HG03575 (cell line): ENCODE measurements around the gene ARID1B.
A peak's percentile ranks its signal among the peaks of the same experiment; 100 is the strongest.
"Not testable (repeated sequence)": the region's sequence is repeated elsewhere in the genome, so short reads cannot be mapped to it uniquely, and the experiment has no call there.

ENCODE experiments used
- ATAC-seq: cut with Tn5 transposase; IDR thresholded peaks from one replicate; pipeline ENCODE4 v1.9.1; 2021; ENCODE audit not compliant: unreplicated experiment, insufficient number of reproducible peaks, low FRiP score; ENCODE audit errors: extremely low read depth

The ARID1B gene

GRCh38 chr6:156960525-156960924 is 183.3 kb downstream of the ARID1B start:
- no peak for ATAC-seq

GRCh38 chr6:156961282-156961892 is 184.2 kb downstream of the ARID1B start:
- no peak for ATAC-seq

- ATAC-seq: no peak
Observed at GRCh38 chr6:156963712-156964700, 186.8 kb downstream of the ARID1B start.

- ATAC-seq: no peak
Observed at GRCh38 chr6:156967852-156968251, 190.7 kb downstream of the ARID1B start.

GRCh38 chr6:156969233-156969632 is 192.1 kb downstream of the ARID1B start:
- no peak for ATAC-seq

GRCh38 chr6:156970595-156971112 is 193.5 kb downstream of the ARID1B start:
- ATAC-seq: no peak

GRCh38 chr6:156971153-156971885 is 194.1 kb downstream of the ARID1B start:
- no peak for ATAC-seq

GRCh38 chr6:156972145-156972544 is 195.0 kb downstream of the ARID1B start:
- ATAC-seq: no peak

- no peak for ATAC-seq
Observed at GRCh38 chr6:156974830-156975261, 197.7 kb downstream of the ARID1B start.

GRCh38 chr6:156975414-156975813 is 198.2 kb downstream of the ARID1B start:
- ATAC-seq: no peak

GRCh38 chr6:156976216-156977127 is 199.3 kb downstream of the ARID1B start:
- no peak for ATAC-seq

GRCh38 chr6:156977527-156978291 is 200.5 kb downstream of the ARID1B start:
- no peak for ATAC-seq

- peak; percentile 45 for ATAC-seq
Observed at GRCh38 chr6:156978948-156979347, 201.8 kb downstream of the ARID1B start.

GRCh38 chr6:156980515-156980914 is 203.3 kb downstream of the ARID1B start:
- ATAC-seq: no peak

- no peak for ATAC-seq
Observed at GRCh38 chr6:156980948-156981347, 203.8 kb downstream of the ARID1B start.

- ATAC-seq: no peak
Observed at GRCh38 chr6:156982168-156982567, 205.0 kb downstream of the ARID1B start.

GRCh38 chr6:156982864-156983263 is 205.7 kb downstream of the ARID1B start:
- ATAC-seq: not testable (repeated sequence)
